Right lobe of liver (tissue), 6 donors: ENCODE measurements around the gene KYAT1. TPM values are rescaled to one million over a fixed set of nuclear protein-coding genes. Genes with fewer than 3 reads are reported as not detected.

Experiments
- ATAC-seq, 4 donors: fragments of 200-7000 bp; cut with Tn5 transposase; one replicate each; pipeline ENCODE4 v1.9.1; 2020; ENCODE audit warnings: mild to moderate bottlenecking in 4 of 4, moderate library complexity in 4 of 4
- DNase-seq, 3 donors: peaks; one replicate each; pipeline ENCODE4 v3.0.0-alpha.2; 2020
- H3K27ac ChIP-seq, 3 donors: fragments of 200-600 bp; one replicate each; pipeline ENCODE4 v1.8.0; 2022
- H3K27me3 ChIP-seq, 2 donors: fragments of 200-600 bp; one replicate each; pipeline ENCODE4 v1.8.0; 2022
- H3K36me3 ChIP-seq, 4 donors: fragments of 200-600 bp; sonication (generic) in 1 of 4; one replicate each; pipeline versions ENCODE4 v1.5.1 to v1.8.0; 2017 to 2022; ENCODE audit warnings: control low read depth in 1 of 4
- H3K4me1 ChIP-seq, 4 donors: fragments of 200-600 bp; sonication (generic) in 1 of 4; one replicate each; pipeline versions ENCODE4 v1.5.1 to v1.8.0; 2017 to 2022; ENCODE audit warnings: control low read depth in 1 of 4
- H3K4me3 ChIP-seq, 3 donors: fragments of 200-600 bp; one replicate each; pipeline ENCODE4 v1.8.0; 2022
- H3K9me3 ChIP-seq, 4 donors: fragments of 200-600 bp; sonication (generic) in 1 of 4; one replicate each; pipeline versions ENCODE4 v1.5.1 to v1.8.0; 2017 to 2022; ENCODE audit warnings: control low read depth in 1 of 4
- CTCF ChIP-seq, 4 donors: fragments of 200-600 bp in 3 of 4; fragments of 450-650 bp in 1 of 4; IDR thresholded peaks; one replicate each; pipeline versions ENCODE4 v1.5.1 to v1.8.0; 2016 to 2022; ENCODE audit warnings: antibody characterized with exemption in 4 of 4, mild to moderate bottlenecking in 2 of 4
- POLR2A ChIP-seq: fragments of 450-650 bp; IDR thresholded peaks from one replicate; pipeline ENCODE4 v1.6.1; 2017; ENCODE audit warnings: antibody characterized with exemption, mild to moderate bottlenecking
- WGBS: methylation state at CpG from one replicate; pipeline ENCODE4 v1.1.6; 2018; ENCODE audit warnings: low coverage, low lambda C conversion rate; ENCODE audit not compliant: insufficient coverage; ENCODE audit errors: missing lambda C conversion rate; 5-methylcytosine and 5-hydroxymethylcytosine counted together
- intact Hi-C, 2 donors: fragments of 100-400 bp; cut with DNase I; formaldehyde crosslinking; loops; one replicate each; pipeline versions ENCODE4 v1.11.2 to v1.14.1; 2022
- total RNA-seq, 6 experiments: library from RNA; depleted of rRNA in 2 of 6; stranded (reverse); fragments of >200 nt in 2 of 6; fragmentation: NEBNext Ultra II Directional in 3 of 6; extraction: Animal tissue kit (Norgen Biotek cat#: 25700) in 3 of 6; gene quantifications; one replicate each; pipeline versions ENCODE4 v1.1.0 to v1.2.4, GENCODE V29; 2016 to 2023
- donor health status: DM: no; HTN: yes; CAD: no.
- donor health status: DM: no; HTN: no; CAD: no.
- donor health status: DM: no; HTN: no; CAD: no.
- donor health status: DM: no; HTN: yes; CAD: no.
- donor health status: DM: no; HTN: yes; CAD: no.

Gene KYAT1
- total RNA-seq, 6 experiments from 2014 or later = 7.2 to 12.7 (median 10.4) TPM

GRCh38 chr9:128792978-128793686 is 88.6 kb downstream of the KYAT1 start:
- DNase-seq = peak in 2 of 3 donors; percentile 65 to 70
- Histone ChIP-seq H3K4me3 (no peak overlapping the region), H3K9me3 (no peaks in the 10 kb centered on the region), H3K27ac (peak overlapping the region in 1 of 3 donors; percentile 9), H3K4me1 (peaks cover 0 to 26% (median 8%) of the 10 kb centered on the region in 4 donors), H3K27me3 (no peaks in the 10 kb centered on the region), H3K36me3 (peaks cover 4 to 51% (median 11%) of the 10 kb centered on the region in 4 donors)
- TF ChIP-seq CTCF (IDR thresholded peaks at IDR 0.05) = no peak
- no peak for TF ChIP-seq POLR2A
- 48% methylated on average over 5 of the region's 8 CpGs for WGBS
- intact Hi-C loops = no loop called here
- peak; percentile 54 to 81 (median 76) for ATAC-seq

DNA sequence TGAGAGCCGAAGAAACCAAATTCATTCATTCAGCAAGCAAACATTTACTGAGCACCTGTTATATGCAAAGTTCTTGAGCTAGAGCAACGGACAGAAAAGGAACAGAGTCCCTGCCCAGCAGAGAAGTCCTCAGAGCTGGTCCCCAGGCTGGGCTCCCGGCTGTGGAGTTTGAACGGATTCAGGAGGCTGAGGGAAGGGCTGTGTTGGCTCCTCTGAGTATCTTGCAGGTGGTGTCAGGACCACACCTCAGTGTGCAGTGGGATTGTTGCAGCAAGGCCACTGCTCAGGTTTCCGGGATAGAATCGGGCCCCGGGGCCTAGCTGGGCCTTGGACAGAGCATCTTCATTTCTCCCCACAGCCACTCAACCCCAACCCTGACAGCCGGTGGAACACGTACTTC is 89.6 kb downstream of the KYAT1 start:
- ATAC-seq (no peak), DNase-seq (no peak)
- no peaks in the 10 kb centered on the region for H3K9me3 ChIP-seq
- H3K27ac ChIP-seq = no peak overlapping the region
- peaks cover 4 to 41% (median 6%) of the 10 kb centered on the region in 4 donors for H3K36me3 ChIP-seq
- 100% methylated on average over 1 of the region's 9 CpGs for WGBS
- no peaks in the 10 kb centered on the region for H3K27me3 ChIP-seq
- no peak overlapping the region for H3K4me3 ChIP-seq
- intact Hi-C loops = no loop called here
- H3K4me1 ChIP-seq = peaks cover 0 to 32% (median 8%) of the 10 kb centered on the region in 4 donors
- TF ChIP-seq CTCF (IDR thresholded peaks at IDR 0.05) (no peak), POLR2A (no peak)

DNA sequence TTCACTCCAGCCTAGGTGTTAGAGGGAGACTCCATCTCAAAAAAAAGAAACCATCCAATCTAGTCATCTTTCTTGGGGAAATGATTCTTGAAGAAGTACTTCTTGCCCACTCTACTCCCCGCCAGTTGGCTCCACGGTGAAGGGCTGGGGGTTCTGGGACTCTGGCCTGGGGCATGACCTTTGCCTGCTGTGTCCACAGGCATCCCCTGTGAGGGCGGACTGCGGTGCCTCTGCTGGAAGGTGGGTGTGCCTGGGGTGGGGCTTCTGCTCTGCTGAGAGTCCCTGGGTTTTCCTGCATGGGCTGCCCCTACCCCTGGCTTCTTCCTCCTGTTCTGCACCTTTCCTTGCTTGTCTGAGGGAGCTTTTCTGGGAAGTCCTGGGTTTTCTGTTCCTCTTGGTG is 91.2 kb downstream of the KYAT1 start:
- intact Hi-C loops = no loop called here
- no peak overlapping the region for H3K4me3 ChIP-seq
- peaks cover 0 to 32% (median 8%) of the 10 kb centered on the region in 4 donors for H3K4me1 ChIP-seq
- DNase-seq (no peak), ATAC-seq (no peak)
- H3K27ac ChIP-seq = no peak overlapping the region
- TF ChIP-seq POLR2A = no peak
- TF ChIP-seq CTCF (IDR thresholded peaks at IDR 0.05) = no peak
- H3K27me3 ChIP-seq = no peaks in the 10 kb centered on the region
- WGBS = no CpG with 5 or more reads among the region's 4 CpGs
- H3K36me3 ChIP-seq = peaks cover 4 to 31% (median 5%) of the 10 kb centered on the region in 4 donors
- H3K9me3 ChIP-seq = no peaks in the 10 kb centered on the region

GRCh38 chr9:128788445-128788844 is 93.3 kb downstream of the KYAT1 start:
- intact Hi-C loops = no loop called here
- no peaks in the 10 kb centered on the region for H3K27me3 ChIP-seq
- H3K27ac ChIP-seq = peak overlapping the region in 1 of 3 donors; percentile 84
- peaks cover 0 to 26% (median 2%) of the 10 kb centered on the region in 4 donors for H3K36me3 ChIP-seq
- no peak overlapping the region for H3K4me3 ChIP-seq
- peaks cover 0 to 24% (median 6%) of the 10 kb centered on the region in 4 donors for H3K4me1 ChIP-seq
- DNase-seq (no peak), ATAC-seq (no peak)
- H3K9me3 ChIP-seq = no peaks in the 10 kb centered on the region
- no CpG with 5 or more reads among the region's 1 CpG for WGBS
- TF ChIP-seq POLR2A (no peak), CTCF (IDR thresholded peaks at IDR 0.05) (no peak)
